ENCODE data around the gene LSAMP. TPM values are rescaled to one million over a fixed set of nuclear protein-coding genes. Genes with fewer than 3 reads are reported as not detected.

Gene LSAMP
- total RNA-seq, 1 experiment from 2014 or later = 0.90 TPM

- Mint-ChIP-seq H3K27ac (peak overlapping the region in 2 of 3 experiments; percentile 63 to 72; a peak in 4 of 7 replicates), H3K27me3 (ENCODE audit: low read depth) (no peaks in the 10 kb centered on the region), H3K9me3 (no peaks in the 10 kb centered on the region), H3K36me3 (ENCODE audit: insufficient read depth in 1 of 3, low read depth in 3 of 3) (no peaks in the 10 kb centered on the region; a peak in 1 of 7 replicates), H3K4me3 (no peak overlapping the region), H3K4me1 (peaks cover 10 to 15% of the 10 kb centered on the region in 2 experiments)
- Histone ChIP-seq H4K5ac (ENCODE audit: insufficient read length, low read depth, low read length) (no peak overlapping the region), H4K8ac (replicated peaks; ENCODE audit: insufficient read length, low read depth, low read length) (no peak overlapping the region), H3K4me1 (ENCODE audit: insufficient read depth, low read length) (peaks cover 2% of the 10 kb centered on the region; the same call in 1 of the 2 replicates), H2AFZ (ENCODE audit: low read length) (no peak overlapping the region), H4K20me1 (ENCODE audit: control insufficient read depth, insufficient read depth, insufficient read length) (no peaks in the 10 kb centered on the region), H3K4me2 (ENCODE audit: insufficient read depth, insufficient read length, low read length) (no peak overlapping the region), H3K9me3 (ENCODE audit: control insufficient read depth, low read depth, low read length) (no peaks in the 10 kb centered on the region), H3K9ac (ENCODE audit: extremely low read depth, insufficient read length, low read length) (no peak overlapping the region), H3K56ac (ENCODE audit: insufficient read length, low read depth, low read length) (no peak overlapping the region), H4K91ac (ENCODE audit: insufficient read length, low read depth, low read length) (no peak overlapping the region), H3K79me1 (ENCODE audit: insufficient read depth, low read depth, low read length, poor library complexity, severe bottlenecking) (no peaks in the 10 kb centered on the region), H3T11ph (ENCODE audit: low read length) (no peak overlapping the region), H3K27ac (ENCODE audit: insufficient read length, low read depth, low read length) (no peak overlapping the region), H2BK20ac (ENCODE audit: low read depth, low read length, poor library complexity, severe bottlenecking) (no peak overlapping the region), H3K4ac (ENCODE audit: low read depth, low read length) (no peak overlapping the region), H2BK5ac (ENCODE audit: insufficient read length, low read length) (no peak overlapping the region), H2BK120ac (ENCODE audit: low read depth, low read length, poor library complexity, severe bottlenecking) (no peak overlapping the region), H3K27me3 (ENCODE audit: insufficient read depth, low read length) (no peaks in the 10 kb centered on the region), H2AK5ac (ENCODE audit: insufficient read length, low read length) (no peak overlapping the region), H3K23me2 (ENCODE audit: insufficient read length, low read depth, low read length, poor library complexity, severe bottlenecking) (no peaks in the 10 kb centered on the region), H3K23ac (ENCODE audit: insufficient read length, low read depth, low read length) (no peak overlapping the region), H3K18ac (ENCODE audit: insufficient read length, low read depth, low read length) (no peak overlapping the region), H2BK15ac (ENCODE audit: low read depth, low read length) (no peak overlapping the region), H3K14ac (ENCODE audit: insufficient read depth, low read length) (no peak overlapping the region), H2BK12ac (ENCODE audit: insufficient read length, low read depth, low read length) (no peak overlapping the region), H3K79me2 (ENCODE audit: insufficient read depth, low read length) (no peaks in the 10 kb centered on the region)
- WGBS (ENCODE audit: extremely low coverage, insufficient read length, low lambda C conversion rate) = no CpG with 5 or more reads among the region's 1 CpG
- no peak for DNase-seq
- TF ChIP-seq CTCF (conservative IDR thresholded peaks at IDR 0.05) = no peak
Observed at GRCh38 chr3:116179091-116179490, 266.2 kb downstream of the LSAMP start.
